ENCODE measurements around the gene FLNA.

- no peak for TF ChIP-seq POLR2A (IDR thresholded peaks at IDR 0.05)
- TF ChIP-seq CTCF (IDR thresholded peaks at IDR 0.05), result no peak
These were observed 53.3 kb downstream of the FLNA start for GRCh38 chrX:154321152-154321551.

Data from breast epithelium (tissue), 3 donors.